Measurements from ENCODE around the gene EGFR.

Gene EGFR

GRCh38 chr7:55065511-55066229, 46.9 kb downstream of the EGFR start:
- no peak for DNase-seq

DNA sequence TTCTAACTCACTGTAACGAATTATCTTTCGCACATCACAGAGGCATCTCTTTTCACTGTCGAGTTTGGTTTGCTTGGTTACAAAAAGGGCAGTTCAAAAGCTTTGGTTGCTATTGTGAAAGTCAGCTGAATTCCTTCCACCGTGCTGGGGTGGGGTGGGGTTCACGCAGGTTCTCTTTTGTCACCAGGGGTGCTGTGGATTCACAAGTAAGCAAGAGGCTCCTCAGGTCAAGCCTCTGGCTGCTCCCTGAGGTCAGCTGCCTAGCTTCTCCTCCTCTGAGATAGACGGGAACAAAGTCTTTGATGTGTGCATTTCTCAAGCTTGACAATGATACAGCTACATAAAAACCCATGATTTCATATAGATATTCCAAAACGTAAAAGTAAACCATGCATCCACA, 47.7 kb downstream of the EGFR start:
- no peak for DNase-seq

DNA sequence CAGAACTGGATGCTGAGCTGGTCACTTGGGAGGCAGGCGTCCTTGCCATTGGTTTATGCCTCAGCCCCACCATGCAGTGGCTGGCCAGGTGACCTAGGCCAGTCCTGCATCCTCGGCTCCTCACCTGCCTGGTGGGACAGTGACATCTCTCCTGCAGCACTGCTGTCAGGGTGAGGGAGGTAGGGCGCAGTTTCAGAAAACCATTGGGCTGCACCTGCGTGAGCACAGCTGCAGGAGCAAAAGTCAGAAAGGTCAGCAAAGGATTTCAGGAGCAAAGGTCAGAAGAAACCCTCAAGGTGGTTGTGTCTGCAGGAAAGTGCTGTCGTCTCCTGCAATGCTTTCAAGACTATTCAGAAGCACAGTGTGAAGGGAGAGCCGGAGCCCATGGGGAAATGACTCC, 48.1 kb downstream of the EGFR start:
- no peak for DNase-seq

DNA sequence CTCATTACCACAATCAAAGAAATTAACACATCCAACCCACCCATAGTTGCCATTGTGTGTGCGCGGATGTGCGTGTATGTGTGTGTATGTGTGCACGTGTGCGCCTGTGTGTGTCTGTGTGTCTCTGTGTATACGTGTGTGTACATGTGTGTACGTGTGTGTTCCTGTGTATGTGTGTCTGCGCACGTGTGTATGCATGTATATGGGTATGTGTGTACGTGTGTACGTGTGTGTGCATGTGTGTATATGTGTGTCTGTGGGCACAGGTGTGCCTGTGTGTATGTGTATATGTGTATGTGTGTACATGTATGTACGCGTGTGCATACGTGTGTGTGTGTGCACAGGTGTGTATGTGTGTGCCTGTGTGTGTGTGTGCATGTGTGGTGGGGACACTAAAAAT, 48.9 kb downstream of the EGFR start:
- DNase-seq: no peak

DNA sequence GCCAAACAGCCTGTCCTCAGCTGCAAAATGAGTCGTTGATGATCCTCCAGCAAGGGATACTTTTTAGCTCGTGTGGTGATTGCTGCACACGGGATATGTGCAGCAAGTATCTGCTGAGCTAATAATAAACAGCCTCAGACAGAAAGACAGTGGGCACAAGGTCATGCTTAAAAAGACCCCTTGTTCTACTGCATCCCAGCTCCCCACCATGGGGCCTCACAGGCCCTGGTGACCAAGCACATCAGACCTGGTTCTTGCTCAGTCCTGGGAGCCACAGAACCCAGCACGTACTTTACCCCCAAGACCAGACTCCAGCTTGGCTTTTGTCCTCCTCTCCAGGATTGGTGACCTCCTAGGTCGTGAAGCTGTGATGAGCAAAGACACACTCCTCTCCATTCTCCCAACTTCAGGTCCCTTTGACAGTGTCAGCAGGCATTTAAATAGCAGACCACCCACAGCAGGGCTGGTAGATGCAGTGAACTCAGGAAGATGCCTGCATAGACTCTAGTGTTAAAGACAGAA, 50.5 kb downstream of the EGFR start:
- DNase-seq: no peak

DNA sequence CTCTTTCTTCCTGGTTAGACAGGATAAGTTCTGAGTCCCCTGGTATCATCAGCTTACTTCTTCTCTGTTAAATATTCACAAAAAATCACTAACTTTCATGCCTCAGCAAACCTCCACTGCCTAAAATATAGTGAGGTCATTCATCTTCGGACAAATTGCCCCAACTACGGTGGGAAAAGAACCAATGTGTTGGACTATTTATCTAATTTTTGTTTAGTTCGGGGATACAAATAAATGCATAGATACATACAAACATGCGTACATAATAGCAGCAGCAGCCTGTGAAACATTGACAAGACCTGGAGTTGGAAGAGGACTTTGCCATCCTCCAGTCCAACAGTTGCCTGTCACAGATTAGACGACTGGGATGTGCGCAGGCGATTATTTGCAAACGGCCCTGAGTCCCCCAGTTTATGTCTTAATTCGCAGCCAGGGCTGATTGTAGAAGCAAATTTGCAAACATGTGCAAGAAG, 51.5 kb downstream of the EGFR start:
- no peak for DNase-seq

DNA sequence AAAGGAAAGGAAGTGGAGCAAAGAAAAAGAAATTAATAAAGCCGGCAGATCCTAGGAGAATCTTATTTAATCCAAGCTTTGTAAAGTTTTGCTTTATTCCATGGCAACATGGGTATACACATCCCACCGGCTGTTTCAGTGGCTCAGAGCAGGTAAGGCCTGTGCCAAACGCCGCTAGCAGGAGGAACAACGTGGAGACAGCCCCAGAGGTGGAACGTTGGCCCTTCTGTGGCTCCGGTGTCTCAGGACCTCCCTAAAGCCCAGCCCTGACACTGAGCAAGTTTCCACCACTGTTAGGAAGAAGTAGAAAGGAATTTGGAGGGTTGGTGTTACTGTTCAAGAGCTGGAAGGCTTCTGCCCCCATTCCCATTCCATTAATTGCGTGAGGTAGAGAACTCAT, 52.0 kb downstream of the EGFR start:
- DNase-seq: no peak

- DNase-seq: no peak
Measured at GRCh38 chr7:55071411-55072175, 52.8 kb downstream of the EGFR start.

- DNase-seq: no peak
Measured at GRCh38 chr7:55072251-55072650, 53.4 kb downstream of the EGFR start.

- no peak for DNase-seq
Measured at GRCh38 chr7:55073051-55073511, 54.3 kb downstream of the EGFR start.

DNA sequence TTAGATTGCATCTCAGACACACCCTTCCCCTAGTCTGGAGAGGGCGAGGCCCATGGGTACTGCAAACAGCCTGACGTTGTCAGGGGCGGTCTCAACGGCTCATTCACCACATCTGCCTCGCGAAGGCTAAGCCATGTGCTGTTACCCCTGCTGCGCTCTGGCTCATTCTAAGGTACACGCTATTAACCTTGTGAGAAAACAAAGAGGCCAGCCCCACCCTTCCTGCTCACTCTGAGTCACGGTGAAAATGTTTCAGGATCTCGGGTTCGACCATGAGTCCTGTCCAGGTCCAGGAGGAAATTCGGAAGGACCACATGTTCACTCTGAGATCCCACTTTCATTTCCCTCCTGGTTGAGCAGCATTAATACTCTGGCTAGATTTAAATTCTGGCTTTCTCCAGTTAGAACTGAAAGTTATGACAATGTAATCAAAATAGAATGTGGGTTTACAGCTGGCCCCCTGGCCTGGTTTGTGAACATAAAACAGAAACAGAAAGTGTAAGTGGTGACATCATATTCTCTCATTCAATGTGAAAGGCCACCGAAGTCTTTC, 55.2 kb downstream of the EGFR start:
- DNase-seq: no peak

DNA sequence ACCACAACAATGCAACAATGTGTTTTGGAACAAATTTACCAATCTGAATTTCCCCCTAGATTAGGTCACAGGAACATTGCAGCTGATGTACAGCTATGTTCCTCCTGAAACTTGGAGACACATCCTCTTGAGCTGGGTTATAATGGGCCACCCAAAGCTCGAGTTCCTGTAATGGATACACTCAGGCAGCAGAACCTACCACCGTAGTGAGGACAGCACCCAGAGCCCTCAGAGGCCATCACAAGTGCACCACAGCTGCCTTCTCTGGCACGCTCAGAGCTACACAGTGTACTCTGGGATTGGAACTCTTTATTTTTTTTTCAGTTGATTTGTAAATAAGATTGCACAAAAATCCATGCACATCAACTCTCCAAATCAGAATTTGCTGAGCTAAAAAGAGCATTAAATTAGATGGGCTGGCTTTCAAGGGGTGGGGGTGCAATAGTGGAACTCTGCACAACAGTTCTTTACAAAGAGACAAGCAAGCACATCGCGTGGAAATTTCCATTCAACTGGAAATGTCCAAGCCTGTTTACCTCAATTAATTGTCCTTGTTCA, 56.7 kb downstream of the EGFR start:
- no peak for DNase-seq

DNA sequence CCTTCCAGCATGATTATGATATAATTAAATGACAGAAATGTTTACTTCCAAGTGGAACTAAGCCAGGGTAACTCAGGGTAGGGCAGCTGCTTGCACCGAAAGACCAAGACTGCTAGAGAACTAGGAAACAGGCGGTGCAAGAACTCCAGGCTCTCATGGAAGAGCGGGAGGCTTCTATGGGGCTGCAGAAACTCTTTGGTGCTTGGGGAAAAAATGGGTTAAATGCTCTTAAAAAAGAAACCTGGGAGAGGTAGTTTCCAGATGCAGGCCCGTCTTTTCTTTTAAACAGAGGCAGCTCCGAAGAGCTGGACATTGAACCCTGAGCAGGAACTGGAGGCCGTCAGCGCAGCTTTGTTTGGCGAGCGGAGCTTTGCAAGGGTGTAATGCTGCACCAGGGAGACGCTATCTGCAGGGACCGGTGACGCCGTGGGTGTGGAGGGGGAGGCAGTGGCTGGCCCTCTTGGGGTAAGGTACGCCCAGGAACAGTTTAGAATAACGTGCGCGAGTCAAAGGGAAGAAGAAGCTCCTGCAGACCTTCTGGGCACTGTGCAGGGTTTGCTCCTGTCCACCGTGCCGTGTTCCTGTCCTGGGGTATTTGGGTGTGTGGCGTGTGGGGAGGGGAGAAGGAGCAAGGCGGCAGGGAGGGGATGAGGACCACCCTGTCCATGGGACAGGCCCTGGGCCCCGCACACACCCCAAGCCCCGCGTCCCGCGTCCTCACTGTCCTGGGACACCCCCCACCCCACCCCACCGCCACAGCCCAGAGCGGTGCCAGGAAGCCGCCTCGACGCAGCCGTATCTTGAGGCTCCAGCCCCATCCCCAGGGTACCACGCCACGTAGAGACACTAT, 59.0 kb downstream of the EGFR start:
- no peak for DNase-seq

DNA sequence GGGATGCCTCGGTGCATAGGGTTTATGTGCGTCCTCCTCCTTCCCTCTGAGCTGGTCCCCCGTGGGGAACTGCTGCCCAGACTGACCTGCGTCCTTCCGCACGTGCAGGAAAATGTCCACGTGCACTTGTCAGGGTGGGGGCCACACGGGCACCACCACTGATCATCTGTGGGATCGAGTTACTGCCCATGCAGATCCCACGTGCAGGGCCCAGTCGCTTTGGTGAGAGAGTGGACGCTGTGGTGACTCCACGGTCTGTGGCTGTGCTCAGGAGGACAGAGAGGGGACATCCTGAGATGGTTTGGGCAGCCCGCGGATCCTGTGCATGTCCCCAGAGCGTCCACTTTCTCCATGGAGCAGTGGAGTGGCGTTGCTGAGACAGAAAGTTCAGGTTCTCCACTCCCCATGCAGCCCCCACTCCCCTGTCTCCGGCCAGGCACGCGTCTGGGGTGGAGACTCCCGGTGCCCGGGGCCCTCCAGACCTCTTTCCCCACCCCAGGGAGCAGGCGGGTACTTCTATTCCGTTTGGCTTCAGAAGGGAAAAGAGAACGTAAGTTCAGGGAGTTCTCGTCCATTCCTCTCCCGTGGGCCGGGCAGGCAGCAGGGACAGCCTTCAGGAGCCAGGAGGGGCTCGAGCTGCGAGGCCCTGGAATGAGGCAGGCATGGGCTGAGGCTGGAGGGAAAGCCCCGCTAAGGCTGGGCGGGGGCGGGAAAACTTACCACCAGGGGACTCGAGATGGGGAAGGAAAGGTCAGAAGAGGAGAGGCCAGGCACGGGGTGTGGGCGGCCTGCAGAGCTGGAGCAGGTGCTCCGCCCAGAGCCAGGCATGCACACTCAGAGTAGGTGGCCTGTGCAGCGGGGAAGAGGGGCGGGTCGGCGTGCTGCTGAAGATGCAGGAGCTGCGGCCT, 59.9 kb downstream of the EGFR start:
- no peak for DNase-seq

DNA sequence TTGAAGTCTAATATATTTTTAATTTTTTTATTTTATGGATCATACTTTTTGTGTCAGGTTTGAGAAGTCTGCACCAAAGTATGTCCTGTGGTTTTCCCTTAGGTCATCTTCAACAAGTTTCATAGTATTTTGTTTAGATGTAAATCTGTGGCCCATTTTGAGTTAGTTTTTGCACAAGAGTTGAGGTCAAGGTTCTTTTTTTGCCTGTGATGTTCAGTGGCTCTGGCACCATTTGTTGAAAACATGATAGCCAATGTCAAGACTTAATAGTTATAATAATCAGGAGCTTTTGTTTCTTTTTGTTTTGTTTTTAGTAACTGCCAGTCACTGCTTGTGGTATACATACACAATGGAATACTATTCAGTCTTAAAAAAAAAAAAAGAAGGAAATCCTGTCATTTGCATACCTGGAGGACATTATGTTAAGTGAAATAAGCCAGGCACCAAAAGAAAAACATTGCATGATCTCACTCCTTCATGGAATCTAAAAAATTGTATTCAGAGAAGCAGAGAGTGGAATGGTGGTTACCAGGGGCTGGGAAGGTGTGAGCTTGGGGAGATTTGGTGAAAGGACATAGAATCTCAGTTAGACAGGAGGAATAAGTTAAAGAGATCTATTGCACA, 61.3 kb downstream of the EGFR start:
- no peak for DNase-seq

DNA sequence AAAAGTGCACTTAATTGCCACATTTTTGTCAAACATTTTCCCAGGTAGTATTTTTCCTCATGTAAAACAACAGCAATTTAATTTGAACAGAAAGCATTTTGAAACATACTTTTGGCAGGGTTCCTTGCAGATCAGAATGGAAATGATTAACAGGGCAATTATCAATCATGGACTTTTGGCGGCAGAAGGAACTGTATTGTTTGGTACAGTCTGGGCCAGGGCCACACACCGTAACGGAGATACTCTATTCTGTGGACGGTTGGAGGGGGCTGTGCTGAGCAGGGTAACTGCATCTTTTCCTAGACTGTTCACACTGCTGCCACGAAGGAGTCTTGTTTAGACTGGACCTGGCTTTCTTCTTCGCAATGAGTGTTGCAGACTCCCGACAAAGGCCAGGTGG, 62.3 kb downstream of the EGFR start:
- DNase-seq: no peak

GRCh38 chr7:55081472-55082227, 62.8 kb downstream of the EGFR start:
- no peak for DNase-seq

- DNase-seq: no peak
Measured at GRCh38 chr7:55082228-55082603, 63.4 kb downstream of the EGFR start.

DNA sequence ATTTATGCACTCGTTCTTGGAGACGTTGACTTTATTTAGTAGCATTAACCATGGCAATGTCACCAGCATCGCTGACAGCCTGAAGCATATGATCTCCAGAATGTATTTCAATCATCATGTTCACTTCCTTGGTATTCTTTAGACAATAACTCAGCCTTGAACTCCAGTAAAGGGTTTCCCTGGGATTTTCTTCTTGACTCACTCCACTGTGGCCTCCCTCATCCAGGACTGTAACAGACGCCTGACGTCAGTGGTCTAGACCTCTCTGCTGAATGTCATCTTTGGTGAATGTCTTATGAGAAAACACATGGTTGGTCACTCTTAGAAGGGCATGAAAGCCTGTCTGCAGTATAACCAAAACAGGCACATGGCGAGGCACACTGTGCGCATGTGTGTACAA, 64.4 kb downstream of the EGFR start:
- no peak for DNase-seq

DNA sequence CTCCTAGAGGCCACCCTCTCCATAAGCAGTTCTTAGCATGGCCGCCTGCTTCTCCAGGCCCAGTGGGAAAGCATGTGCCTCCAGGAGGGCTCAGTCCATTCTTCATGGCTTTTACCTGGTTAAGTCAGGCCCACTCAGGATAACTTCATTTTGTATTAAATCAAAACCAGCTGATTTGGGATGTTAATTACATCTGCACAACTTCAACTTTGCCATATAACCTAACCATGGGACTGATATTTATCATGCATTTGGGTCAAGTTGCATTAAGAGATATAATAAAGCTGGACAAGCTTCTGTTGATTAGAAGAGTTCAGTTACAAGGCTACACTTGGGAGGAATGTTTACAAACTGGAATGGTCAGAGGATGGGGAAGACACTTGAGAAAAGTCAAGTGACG, 65.5 kb downstream of the EGFR start:
- no peak for DNase-seq
